Measurements from ENCODE around the gene PRKCH.

- TF ChIP-seq POLR2A (IDR thresholded peaks at IDR 0.05), result no peak
- no peak for TF ChIP-seq CTCF (IDR thresholded peaks at IDR 0.05)
These were observed 187.1 kb downstream of the PRKCH start for GRCh38 chr14:61508526-61508925.
